NCI-H1048 (cell line): ENCODE data around the gene MYL5.
"Not testable (repeated sequence)": the region's sequence is repeated elsewhere in the genome, so short reads cannot be mapped to it uniquely, and the experiment has no call there.

Source experiments
- DNase-seq: peaks from one replicate; lab custom pipeline; 2025; lab: John Stamatoyannopoulos, UW

The MYL5 gene

GRCh38 chr4:684623-685327, 10.4 kb downstream of the MYL5 start:
- no peak for DNase-seq

- no peak for DNase-seq
Observed at GRCh38 chr4:685679-686412, 11.5 kb downstream of the MYL5 start.

GRCh38 chr4:686413-687040, 12.2 kb downstream of the MYL5 start:
- no peak for DNase-seq

GRCh38 chr4:687048-687970, 13.0 kb downstream of the MYL5 start:
- no peak for DNase-seq

- DNase-seq: no peak
Observed at GRCh38 chr4:687971-688853, 13.9 kb downstream of the MYL5 start.

- DNase-seq: no peak
Observed at GRCh38 chr4:688854-689681, 14.7 kb downstream of the MYL5 start, which contains the start of gene SLC49A3. Gene SLC49A3, minus strand, starts transcription at chr4:689151. Its CDS starts 24 bp downstream, at chr4:689127.

GRCh38 chr4:689723-690122, 15.4 kb downstream of the MYL5 start:
- DNase-seq: no peak

GRCh38 chr4:692771-693554, 18.6 kb downstream of the MYL5 start:
- no peak for DNase-seq

- not testable (repeated sequence) for DNase-seq
Observed at GRCh38 chr4:694341-694940, 20.1 kb downstream of the MYL5 start.

GRCh38 chr4:699816-700580, 25.7 kb downstream of the MYL5 start:
- no peak for DNase-seq

GRCh38 chr4:700587-701264, 26.4 kb downstream of the MYL5 start:
- no peak for DNase-seq

GRCh38 chr4:702618-703048, 28.3 kb downstream of the MYL5 start:
- no peak for DNase-seq

GRCh38 chr4:703336-704197, 29.2 kb downstream of the MYL5 start:
- DNase-seq: no peak

- DNase-seq: no peak
Observed at GRCh38 chr4:704198-704891, 30.0 kb downstream of the MYL5 start.

GRCh38 chr4:704971-705277, 30.6 kb downstream of the MYL5 start:
- DNase-seq: no peak
